PFSK-1 (cell line): Measurements from ENCODE around the gene PA2G4.

ENCODE experiments used
- POLR2AphosphoS5 ChIP-seq: IDR thresholded peaks from 2 replicates; pipeline ENCODE4 v1.6.1; 2012; ENCODE audit warnings: low read depth, mild to moderate bottlenecking, control low read depth, low read length, moderate library complexity
- REST ChIP-seq, 2 experiments: IDR thresholded peaks; 2 replicates each; pipeline versions ENCODE4 v1.6.1 to v1.8.0; 2011 to 2012; ENCODE audit warnings: low read depth in 2 of 2, low read length in 2 of 2, control low read depth in 1 of 2, inconsistent platforms in 1 of 2, mild to moderate bottlenecking in 1 of 2, moderate library complexity in 1 of 2; ENCODE audit not compliant: insufficient read depth in 1 of 2
- SIN3A ChIP-seq: IDR thresholded peaks from 2 replicates; pipeline ENCODE4 v1.6.1; 2012; ENCODE audit warnings: mild to moderate bottlenecking, low read length, moderate library complexity, borderline replicate concordance; ENCODE audit not compliant: insufficient read depth

- TF ChIP-seq POLR2AphosphoS5 = no peak
- no peak for TF ChIP-seq REST (IDR thresholded peaks at IDR 0.05; ENCODE audit: insufficient read depth in 1 of 2, low read depth in 2 of 2, low read length in 2 of 2)
- no peak for TF ChIP-seq SIN3A
Observed at GRCh38 chr12:56124133-56124532, 19.8 kb downstream of the PA2G4 start.
